Stimulated activated CD4-positive, alpha-beta T cell treated with anti-CD3 and anti-CD28 coated beads, TNF-alpha, amount 100 ng/mL, for 1 hour (primary cell): ENCODE data around the gene IL10RB.
A peak's percentile ranks its signal among the peaks of the same experiment; 100 is the strongest.

ENCODE experiments used
- DNase-seq, 3 donors: peaks; one replicate each; pipeline ENCODE4 v3.0.0-alpha.2; 2020; ENCODE audit warnings: low read depth in 3 of 3, low spot score in 1 of 3

The IL10RB gene

DNA sequence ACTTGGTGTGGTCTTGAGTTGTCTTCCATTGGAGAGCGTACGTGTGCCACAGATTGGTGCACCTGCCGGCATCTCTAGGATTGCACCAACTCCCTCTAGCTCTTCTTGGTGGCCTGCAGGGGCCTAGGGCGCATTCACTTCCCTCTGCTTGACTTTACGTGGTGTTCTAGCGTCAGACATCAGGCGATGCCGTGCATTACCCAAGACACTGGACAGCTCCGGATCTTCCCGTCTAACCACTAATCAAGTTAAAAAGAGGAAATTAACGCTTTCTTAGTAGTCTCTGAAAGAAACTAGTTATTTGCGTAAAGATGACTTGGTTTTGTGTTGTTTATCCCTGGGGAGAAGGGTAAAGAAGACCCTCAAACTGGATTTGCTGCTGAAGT, 510 bp upstream of the IL10RB start:
- no peak for DNase-seq

DNA sequence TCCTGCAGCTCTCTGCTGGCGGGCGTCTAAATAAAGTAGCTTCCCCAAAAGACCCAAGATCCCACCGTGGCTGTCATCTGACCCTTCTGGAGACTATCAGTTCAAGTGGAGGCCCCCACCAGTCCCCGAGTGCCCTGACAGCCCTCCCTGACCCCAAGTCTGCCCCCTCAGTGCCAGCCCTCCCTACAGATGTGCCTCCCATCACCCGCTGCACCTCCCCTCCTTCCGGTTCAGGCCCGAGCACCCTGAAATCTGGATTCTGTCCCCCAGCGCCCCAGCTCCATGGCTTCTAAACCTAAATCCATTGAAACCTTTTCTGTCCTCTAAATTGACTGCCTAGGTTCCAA, 595 bp downstream of the IL10RB start:
- DNase-seq = no peak

- DNase-seq = no peak
Observed at GRCh38 chr21:33267250-33267649, 1.1 kb downstream of the IL10RB start.

DNA sequence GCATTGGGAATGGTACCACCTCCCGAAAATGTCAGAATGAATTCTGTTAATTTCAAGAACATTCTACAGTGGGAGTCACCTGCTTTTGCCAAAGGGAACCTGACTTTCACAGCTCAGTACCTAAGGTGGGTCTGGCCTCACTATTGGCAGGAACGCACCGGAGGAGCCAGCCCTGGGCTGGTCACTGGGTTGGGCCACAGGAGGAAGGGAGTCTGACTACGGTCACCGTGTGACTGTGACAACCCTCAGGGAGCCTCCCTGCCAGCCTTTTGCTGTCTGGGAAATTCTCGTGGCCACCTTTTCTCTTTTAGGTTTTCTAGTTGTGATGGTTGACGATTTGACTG, 2.2 kb downstream of the IL10RB start:
- DNase-seq = no peak

GRCh38 chr21:33268737-33269441, 2.7 kb downstream of the IL10RB start:
- peak in 1 of 3 donors; percentile 16 for DNase-seq

DNA sequence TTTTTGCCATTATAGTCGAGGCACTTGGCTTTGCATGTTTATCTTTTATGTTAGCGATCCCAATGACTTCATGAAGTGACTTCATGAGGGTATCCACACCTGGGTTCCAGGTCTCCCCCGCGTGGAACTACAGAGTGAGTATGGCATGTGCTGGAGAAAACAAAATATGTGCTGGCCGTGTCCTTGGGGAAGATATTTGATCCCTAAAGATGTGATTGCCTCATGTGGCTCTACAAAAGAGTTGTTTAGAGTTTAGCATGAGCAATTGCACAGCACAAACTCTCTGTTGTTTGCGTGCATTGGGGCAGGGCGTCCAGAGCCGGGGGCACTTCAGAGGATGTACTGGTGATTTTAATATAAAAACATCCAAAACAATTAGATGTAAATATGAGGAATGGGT, 4.8 kb downstream of the IL10RB start:
- DNase-seq = no peak

DNA sequence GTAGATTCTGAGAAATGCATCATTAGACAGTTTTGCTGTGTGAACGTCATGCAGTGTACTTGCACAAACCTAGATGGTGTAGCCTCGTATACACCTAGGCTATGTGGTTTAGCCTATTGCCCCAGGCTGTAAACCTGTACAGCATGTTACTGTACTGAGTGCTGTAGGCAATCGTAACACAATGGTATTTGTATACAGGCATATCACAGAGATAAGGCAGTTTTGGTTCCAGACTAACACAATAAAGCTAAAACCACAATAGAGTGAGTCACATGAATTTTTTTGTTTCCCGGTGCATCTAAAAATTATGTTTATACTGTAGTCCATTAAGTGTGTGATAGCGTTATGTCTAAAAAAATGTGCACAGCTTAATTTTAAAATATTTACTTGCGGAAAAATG, 6.9 kb downstream of the IL10RB start:
- DNase-seq = no peak

DNA sequence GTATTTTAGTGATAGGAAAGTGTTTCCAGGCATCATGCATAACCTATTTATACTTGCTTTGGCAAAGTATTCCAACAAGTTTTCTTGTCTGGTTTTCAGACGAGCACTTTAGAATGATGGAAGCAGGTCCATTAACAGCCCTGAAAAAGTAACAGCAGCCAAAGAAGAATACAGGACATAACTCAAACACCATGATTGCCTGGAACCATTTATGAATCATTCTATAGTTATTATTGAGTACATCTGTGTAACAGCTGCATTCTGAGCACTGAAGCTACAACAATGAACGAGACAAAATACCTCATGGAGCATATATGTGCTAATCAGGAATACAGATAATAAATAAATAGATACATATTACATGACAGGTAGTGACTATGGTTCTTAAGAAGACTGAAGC, 12.6 kb downstream of the IL10RB start:
- no peak for DNase-seq

DNA sequence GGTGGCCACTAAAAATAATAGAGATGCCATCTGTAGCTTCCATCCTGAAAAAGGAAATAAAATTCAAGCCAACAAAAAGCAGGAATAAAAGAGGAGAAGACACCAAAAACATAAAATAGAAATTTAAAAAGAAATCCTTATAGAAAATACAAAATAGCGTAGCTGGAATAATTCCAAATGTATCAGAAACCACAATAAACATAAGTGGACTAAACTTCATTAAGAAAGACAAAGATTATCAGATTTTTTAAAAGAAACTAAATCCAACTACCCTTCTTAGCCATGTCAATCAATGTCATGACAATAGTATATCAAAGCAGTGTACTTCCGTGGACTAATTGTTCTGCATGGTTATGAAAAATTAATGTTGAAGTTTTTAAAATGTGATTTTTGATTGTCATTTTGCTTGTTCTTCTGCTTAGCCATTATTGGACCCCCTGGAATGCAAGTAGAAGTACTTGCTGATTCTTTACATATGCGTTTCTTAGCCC, 13.2 kb downstream of the IL10RB start:
- no peak for DNase-seq

GRCh38 chr21:33281096-33281652, 15.0 kb downstream of the IL10RB start:
- DNase-seq = no peak

GRCh38 chr21:33283203-33283602, 17.0 kb downstream of the IL10RB start:
- no peak for DNase-seq

GRCh38 chr21:33286076-33286475, 19.9 kb downstream of the IL10RB start:
- no peak for DNase-seq

GRCh38 chr21:33286600-33287456, 20.7 kb downstream of the IL10RB start:
- DNase-seq = no peak

GRCh38 chr21:33289199-33289819, 23.1 kb downstream of the IL10RB start:
- no peak for DNase-seq

DNA sequence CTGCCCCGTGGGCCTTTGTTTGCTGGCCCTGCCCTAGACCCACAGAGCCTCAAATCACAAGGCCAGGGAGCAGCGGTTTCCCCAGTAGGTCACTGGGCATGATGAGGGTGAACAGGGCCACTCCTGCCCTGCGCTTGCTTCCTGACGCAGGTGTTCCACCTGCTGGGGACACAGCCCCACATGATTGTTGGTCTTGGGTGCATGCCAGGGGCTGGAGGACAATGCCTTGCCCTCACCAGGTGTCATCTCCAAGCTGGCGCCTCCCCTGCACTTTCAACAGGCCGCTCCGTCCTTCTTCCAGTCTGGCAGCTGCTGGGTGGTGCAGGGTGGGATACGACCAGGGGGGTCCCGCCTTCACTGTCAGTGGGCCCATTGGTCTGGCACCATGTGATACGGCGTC, 24.3 kb downstream of the IL10RB start:
- DNase-seq = no peak

GRCh38 chr21:33291686-33292085, 25.5 kb downstream of the IL10RB start:
- DNase-seq = no peak

GRCh38 chr21:33292724-33293123, 26.6 kb downstream of the IL10RB start:
- DNase-seq = no peak

- no peak for DNase-seq
Observed at GRCh38 chr21:33293136-33293535, 27.0 kb downstream of the IL10RB start.

DNA sequence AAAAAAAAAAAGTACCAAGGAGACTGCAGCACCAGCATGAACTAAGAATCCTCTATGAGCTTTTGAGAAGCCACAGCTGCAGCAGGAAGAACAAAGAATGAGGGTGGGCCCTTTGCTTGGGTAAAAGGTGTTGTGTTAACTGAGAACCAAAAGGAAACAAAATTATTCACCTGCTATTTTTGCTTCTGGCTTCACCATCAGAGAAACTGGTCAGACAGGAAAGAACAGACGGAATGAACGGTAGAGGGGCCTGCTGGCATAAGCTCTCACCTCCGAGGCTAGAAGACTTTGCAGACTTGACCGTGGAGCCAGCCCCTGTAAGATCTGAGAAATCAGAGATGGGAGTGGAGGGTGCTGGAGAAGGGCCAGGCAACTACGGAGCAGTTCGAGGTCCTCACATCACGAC, 27.6 kb downstream of the IL10RB start:
- DNase-seq = no peak

DNA sequence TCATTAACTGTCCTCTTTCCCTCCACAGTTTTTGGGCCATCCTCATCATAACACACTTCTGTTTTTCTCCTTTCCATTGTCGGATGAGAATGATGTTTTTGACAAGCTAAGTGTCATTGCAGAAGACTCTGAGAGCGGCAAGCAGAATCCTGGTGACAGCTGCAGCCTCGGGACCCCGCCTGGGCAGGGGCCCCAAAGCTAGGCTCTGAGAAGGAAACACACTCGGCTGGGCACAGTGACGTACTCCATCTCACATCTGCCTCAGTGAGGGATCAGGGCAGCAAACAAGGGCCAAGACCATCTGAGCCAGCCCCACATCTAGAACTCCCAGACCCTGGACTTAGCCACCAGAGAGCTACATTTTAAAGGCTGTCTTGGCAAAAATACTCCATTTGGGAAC, 30.0 kb downstream of the IL10RB start:
- DNase-seq = no peak

DNA sequence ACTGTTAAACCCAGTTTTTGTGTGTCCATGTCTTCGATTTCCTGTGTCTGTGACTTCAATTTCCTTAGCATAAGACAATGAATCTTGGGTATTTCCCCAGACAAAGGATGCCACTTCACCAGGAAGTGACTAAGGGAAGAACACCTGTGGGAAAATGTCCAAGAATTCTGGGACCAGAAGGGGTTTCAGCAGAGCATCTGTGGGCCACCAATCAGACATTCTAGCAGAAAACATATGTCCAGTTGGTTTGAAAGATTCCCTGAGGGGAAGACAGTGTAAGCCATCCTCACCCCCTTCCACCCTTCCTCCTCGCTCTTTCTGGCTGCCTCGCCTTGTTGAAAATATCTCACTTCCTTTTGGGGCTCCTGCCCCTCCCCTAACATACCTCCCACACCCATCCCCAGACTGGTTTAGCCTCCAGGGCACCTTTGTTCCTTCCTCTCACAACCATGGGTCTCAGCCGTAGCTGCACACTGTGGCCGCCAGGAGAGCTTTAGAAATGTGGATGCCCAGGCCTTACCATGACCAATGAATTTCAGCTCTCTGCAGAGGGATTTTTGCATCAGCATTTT, 33.1 kb downstream of the IL10RB start:
- peak in 1 of 3 donors; percentile 10 for DNase-seq
